H1 (cell line): ENCODE data around the gene DCLK1. TPM values are rescaled to one million over a fixed set of nuclear protein-coding genes. Genes with fewer than 3 reads are reported as not detected.

Experiments
- CTCF ChIA-PET: fragments of 300-600 bp; sonication (Branson Sonifier 250); formaldehyde crosslinking; loops from one replicate; lab custom pipeline; 2021; ENCODE audit not compliant: partially characterized antibody; lab: Charles Lee
- POLR2A ChIA-PET: fragments of 300-600 bp; sonication (Branson Sonifier 250); formaldehyde crosslinking; loops from one replicate; lab custom pipeline; 2021; ENCODE audit warnings: inconsistent platforms; ENCODE audit not compliant: partially characterized antibody; lab: Charles Lee
- DNase-seq, 2 experiments: peaks; one replicate each; pipeline versions ENCODE4 v3.0.0 to v3.0.0-alpha.2; 2010 to 2022; ENCODE audit warnings: low spot score in 2 of 2, low read depth in 1 of 2, mixed read lengths in 1 of 2
- FAIRE-seq: peaks from 2 replicates; lab custom pipeline; 2011; peaks lifted over from hg19 to GRCh38; lab: Jason Lieb, UNC
- H2AFZ ChIP-seq: 2 replicates; pipeline ENCODE4 v1.8.1; 2012; ENCODE audit warnings: low read length, inconsistent platforms
- H2AK5ac ChIP-seq: 2 replicates; pipeline ENCODE4 v1.6.1; 2013; ENCODE audit warnings: low read depth, low read length
- H2BK120ac ChIP-seq: replicated peaks from 2 replicates; pipeline ENCODE3; 2013; ENCODE audit warnings: low read depth, low read length, inconsistent platforms
- H2BK12ac ChIP-seq: 2 replicates; pipeline ENCODE4 v1.6.1; 2013; ENCODE audit warnings: low read depth, low read length
- H2BK15ac ChIP-seq: 2 replicates; pipeline ENCODE4 v1.6.1; 2013; ENCODE audit warnings: low read length
- H2BK20ac ChIP-seq: 2 replicates; pipeline ENCODE4 v1.6.1; 2013; ENCODE audit warnings: low read length
- H2BK5ac ChIP-seq: 2 replicates; pipeline ENCODE4 v1.6.1; 2013; ENCODE audit warnings: low read depth, low read length
- H3K14ac ChIP-seq: 2 replicates; pipeline ENCODE4 v1.6.1; 2013; ENCODE audit warnings: inconsistent platforms; ENCODE audit not compliant: insufficient read length
- H3K18ac ChIP-seq: 2 replicates; pipeline ENCODE4 v1.6.1; 2013; ENCODE audit warnings: low read length; ENCODE audit errors: extremely low read depth
- H3K23ac ChIP-seq: 2 replicates; pipeline ENCODE4 v1.6.1; 2013; ENCODE audit warnings: inconsistent platforms; ENCODE audit not compliant: insufficient read length
- H3K23me2 ChIP-seq: 2 replicates; pipeline ENCODE4 v1.6.1; 2013; ENCODE audit warnings: low read depth, low read length
- H3K27ac ChIP-seq: 2 replicates; pipeline ENCODE4 v1.6.1; 2011; ENCODE audit warnings: low read depth, low read length, inconsistent platforms
- H3K27me3 ChIP-seq, 4 experiments: replicated peaks in 1 of 4; 1 replicate in 1 of 4; 2 replicates in 3 of 4; pipeline versions ENCODE4 v1.6.1 to v1.8.1; 2011 to 2013; ENCODE audit warnings: low read length in 3 of 4, mild to moderate bottlenecking in 3 of 4, inconsistent platforms in 2 of 4, mixed read lengths in 2 of 4, moderate library complexity in 1 of 4; ENCODE audit not compliant: control insufficient read depth in 3 of 4, insufficient read depth in 3 of 4; ENCODE audit errors: extremely low read depth in 1 of 4
- H3K36me3 ChIP-seq, 4 experiments: 2 replicates each; pipeline versions ENCODE4 v1.6.1 to v1.8.1; 2011 to 2013; ENCODE audit warnings: mild to moderate bottlenecking in 4 of 4, low read length in 3 of 4, moderate library complexity in 2 of 4, control low read depth in 1 of 4, inconsistent platforms in 1 of 4; ENCODE audit not compliant: insufficient read depth in 4 of 4, control insufficient read depth in 2 of 4
- H3K4ac ChIP-seq: replicated peaks from 2 replicates; pipeline ENCODE3; 2013; ENCODE audit warnings: low read length, low read depth, mixed read lengths, inconsistent platforms; ENCODE audit not compliant: insufficient read length
- H3K4me1 ChIP-seq, 4 experiments: replicated peaks in 1 of 4; 1 replicate in 1 of 4; 2 replicates in 3 of 4; pipeline versions ENCODE4 v1.6.1 to v1.8.1; 2011 to 2013; ENCODE audit warnings: low read length in 3 of 4, inconsistent platforms in 2 of 4, mixed read lengths in 1 of 4; ENCODE audit not compliant: insufficient read depth in 4 of 4, control insufficient read depth in 3 of 4
- H3K4me2 ChIP-seq, 2 experiments: 2 replicates each; pipeline versions ENCODE4 v1.6.1 to v1.8.1; 2011 to 2013; ENCODE audit warnings: low read depth in 2 of 2, low read length in 2 of 2, control low read depth in 1 of 2, inconsistent platforms in 1 of 2, mild to moderate bottlenecking in 1 of 2; ENCODE audit not compliant: insufficient read depth in 1 of 2
- H3K4me3 ChIP-seq, 4 experiments: fragments of 200-600, 300-600 bp in 1 of 4; sonication (generic), shearing (Covaris generic), sonication (Bioruptor Twin) in 1 of 4; 2 replicates each; pipeline versions ENCODE4 v1.5.1 to v1.8.1; 2011 to 2016; ENCODE audit warnings: low read length in 4 of 4, low read depth in 3 of 4, control low read depth in 2 of 4, inconsistent platforms in 2 of 4, mild to moderate bottlenecking in 2 of 4, mixed read lengths in 1 of 4, moderate library complexity in 1 of 4; ENCODE audit not compliant: insufficient read depth in 2 of 4; ENCODE audit errors: extremely low read depth in 1 of 4
- H3K56ac ChIP-seq: replicated peaks from 2 replicates; pipeline ENCODE3; 2013; ENCODE audit warnings: low read depth, mild to moderate bottlenecking, mixed read lengths, low read length, inconsistent platforms; ENCODE audit not compliant: insufficient read length
- H3K79me1 ChIP-seq: 2 replicates; pipeline ENCODE4 v1.6.1; 2013; ENCODE audit warnings: low read depth, low read length, control low read depth
- H3K79me2 ChIP-seq, 2 experiments: 2 replicates each; pipeline versions ENCODE4 v1.6.1 to v1.8.1; 2012 to 2013; ENCODE audit warnings: low read length in 2 of 2, mild to moderate bottlenecking in 2 of 2, inconsistent platforms in 1 of 2; ENCODE audit not compliant: insufficient read depth in 2 of 2, control insufficient read depth in 1 of 2
- H3K9ac ChIP-seq, 4 experiments: replicated peaks in 1 of 4; 1 replicate in 1 of 4; 2 replicates in 3 of 4; pipeline versions ENCODE4 v1.6.1 to v1.8.1; 2011 to 2013; ENCODE audit warnings: low read depth in 3 of 4, low read length in 3 of 4, control low read depth in 2 of 4, mild to moderate bottlenecking in 2 of 4, moderate library complexity in 2 of 4, inconsistent platforms in 1 of 4; ENCODE audit errors: extremely low read depth in 1 of 4
- H3K9me3 ChIP-seq, 2 experiments: 2 replicates each; pipeline versions ENCODE4 v1.6.1 to v1.8.1; 2012 to 2013; ENCODE audit warnings: mild to moderate bottlenecking in 2 of 2, moderate library complexity in 2 of 2, control low read depth in 1 of 2, inconsistent platforms in 1 of 2, low read depth in 1 of 2, low read length in 1 of 2, mixed read lengths in 1 of 2; ENCODE audit not compliant: insufficient read depth in 2 of 2
- H4K20me1 ChIP-seq, 2 experiments: replicated peaks in 1 of 2; 2 replicates each; pipeline versions ENCODE3 to v1.8.1; 2011 to 2013; ENCODE audit warnings: inconsistent platforms in 2 of 2, low read length in 2 of 2, mild to moderate bottlenecking in 1 of 2; ENCODE audit not compliant: insufficient read depth in 2 of 2, control insufficient read depth in 1 of 2
- H4K5ac ChIP-seq: 2 replicates; pipeline ENCODE4 v1.6.1; 2013; ENCODE audit warnings: low read length, low read depth, mixed read lengths, inconsistent platforms; ENCODE audit not compliant: insufficient read length
- H4K8ac ChIP-seq: 2 replicates; pipeline ENCODE4 v1.8.0; 2013; ENCODE audit warnings: mild to moderate bottlenecking, moderate library complexity, low read length, inconsistent platforms; ENCODE audit not compliant: insufficient read depth; ENCODE audit errors: extremely low read depth
- H4K91ac ChIP-seq: replicated peaks from 2 replicates; pipeline ENCODE3; 2013; ENCODE audit warnings: low read length, mixed read lengths, inconsistent platforms; ENCODE audit not compliant: insufficient read length
- CEBPB ChIP-seq: IDR thresholded peaks from 2 replicates; pipeline ENCODE4 v1.6.1; 2012; ENCODE audit warnings: low read depth, low read length
- CREB1 ChIP-seq: IDR thresholded peaks from 2 replicates; pipeline ENCODE4 v1.6.1; 2012; ENCODE audit warnings: inconsistent platforms
- EZH2 ChIP-seq: fragments of 200-600 bp; sonication (generic); IDR thresholded peaks from 2 replicates; pipeline ENCODE4 v1.7.1; 2012; ENCODE audit warnings: low read depth, mild to moderate bottlenecking, moderate library complexity, low read length, inconsistent platforms; ENCODE audit not compliant: severe bottlenecking
- HDAC2 ChIP-seq, 2 experiments: fragments of 300-600 bp in 1 of 2; sonication (generic) in 1 of 2; IDR thresholded peaks; 2 replicates each; pipeline ENCODE4 v1.6.1; 2011 to 2012; ENCODE audit warnings: low read depth in 2 of 2, low read length in 2 of 2, mild to moderate bottlenecking in 2 of 2, moderate library complexity in 2 of 2, borderline replicate concordance in 1 of 2, inconsistent platforms in 1 of 2
- KDM5A ChIP-seq: fragments of 200-600 bp; IDR thresholded peaks from 2 replicates; pipeline ENCODE4 v1.7.1; 2012; ENCODE audit warnings: mild to moderate bottlenecking, low read length, inconsistent platforms, mixed read lengths
- POLR2A ChIP-seq, 2 experiments: IDR thresholded peaks; 1 replicate in 1 of 2; 2 replicates in 1 of 2; pipeline ENCODE4 v1.6.1; 2011; ENCODE audit warnings: low read depth in 2 of 2, low read length in 2 of 2, mild to moderate bottlenecking in 2 of 2; ENCODE audit errors: control extremely low read depth in 1 of 2
- POLR2AphosphoS5 ChIP-seq: IDR thresholded peaks from 2 replicates; pipeline ENCODE4 v1.6.1; 2011; ENCODE audit warnings: low read depth, low read length
- SIN3A ChIP-seq, 2 experiments: IDR thresholded peaks in 1 of 2; conservative IDR thresholded peaks in 1 of 2; 2 replicates each; pipeline ENCODE4 v1.6.1; 2011 to 2012; ENCODE audit warnings: low read length in 2 of 2, improper control_type of control experiment in 1 of 2, low read depth in 1 of 2, mild to moderate bottlenecking in 1 of 2
- SP2 ChIP-seq: IDR thresholded peaks from 2 replicates; pipeline ENCODE4 v1.6.1; 2012; ENCODE audit warnings: mild to moderate bottlenecking, low read length, inconsistent platforms
- SRF ChIP-seq: IDR thresholded peaks from 2 replicates; pipeline ENCODE4 v1.6.1; 2011; ENCODE audit warnings: mild to moderate bottlenecking, low read depth, low read length, moderate library complexity
- SUZ12 ChIP-seq: fragments of 200-600 bp; sonication (generic); IDR thresholded peaks from 2 replicates; pipeline ENCODE4 v1.6.1; 2012; ENCODE audit warnings: mild to moderate bottlenecking, inconsistent platforms, low read length, moderate library complexity, mixed read lengths
- WGBS, 2 experiments: shearing (Covaris generic) in 1 of 2; methylation state at CpG; one replicate each; pipeline versions ENCODE4 v1.1.6 to v1.1.7; 2013 to 2015; ENCODE audit warnings: low lambda C conversion rate in 2 of 2, mixed read lengths in 2 of 2, inconsistent platforms in 1 of 2, low coverage in 1 of 2, missing lambda C conversion rate in 1 of 2; ENCODE audit not compliant: insufficient replicate concordance in 2 of 2, insufficient coverage in 1 of 2, insufficient read length in 1 of 2; ENCODE audit errors: extremely low coverage in 1 of 2, missing lambda C conversion rate in 1 of 2; 5-methylcytosine and 5-hydroxymethylcytosine counted together
- polyA plus RNA-seq, 7 experiments: library from polyadenylated mRNA; depleted of rRNA in 3 of 7; stranded (reverse) in 5 of 7; unstranded in 2 of 7; fragments of >200 nt in 5 of 7; fragments of 200-250 nt in 2 of 7; gene quantifications; 1 replicate in 5 of 7; 2 replicates in 1 of 7; 4 replicates in 1 of 7; pipeline versions ENCODE4 v1.2.1 to v1.2.3, GENCODE V29; 2011 to 2013; ENCODE audit warnings: missing spikeins in 2 of 7, mixed read lengths in 2 of 7
- total RNA-seq: library from RNA; stranded (reverse); fragmentation: NEBNext Ultra II Directional; extraction: Animal tissue kit (Norgen Biotek cat#: 25700); gene quantifications from 2 replicates; pipeline ENCODE4 v1.2.1, GENCODE V29; 2021
- TF ChIP-seq, protein P1 (sequence below): IDR thresholded peaks from 2 replicates; pipeline ENCODE4 v1.6.1; 2012; ENCODE audit warnings: inconsistent platforms
- TF ChIP-seq, protein P2 (sequence below): IDR thresholded peaks from 2 replicates; pipeline ENCODE4 v1.6.1; 2012; ENCODE audit warnings: inconsistent platforms

DCLK1 gene
- total and polyA plus RNA-seq, 2 of the 8 experiments (the other 6 are each of a cell fraction or from before 2014, with no cell fraction given): 22.8 to 41.0 TPM

DNA sequence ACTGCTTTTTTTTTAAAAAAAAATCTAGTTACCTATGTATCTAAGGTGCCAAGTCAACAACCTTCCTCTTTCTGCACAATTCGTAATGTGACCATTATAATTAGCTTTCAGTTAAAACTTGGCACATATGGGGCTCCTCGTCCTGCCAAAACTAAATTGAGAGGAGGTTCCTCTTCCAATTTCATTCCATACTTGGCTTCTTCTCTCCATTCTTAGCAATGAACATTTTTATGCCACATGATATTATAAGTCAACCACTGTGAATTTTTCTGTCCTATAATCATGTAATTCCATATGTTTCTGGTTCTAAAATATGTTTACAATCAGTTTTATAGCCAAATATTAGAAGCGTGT, 177.0 kb downstream of the DCLK1 start:
- H2BK20ac ChIP-seq: no peak overlapping the region
- H3K9ac ChIP-seq: no peak overlapping the region
- no peak overlapping the region for H2AFZ ChIP-seq
- no peak for FAIRE-seq
- peaks cover 0 to 3% (median under 1%) of the 10 kb centered on the region in 4 experiments; a peak in 1 of 7 replicates for H3K4me1 ChIP-seq
- no peak overlapping the region for H3K4ac ChIP-seq
- H4K8ac ChIP-seq: no peak overlapping the region
- no peaks in the 10 kb centered on the region for H3K27me3 ChIP-seq
- H3K79me1 ChIP-seq: no peaks in the 10 kb centered on the region; the same call in 1 of the 2 replicates
- no peak for DNase-seq
- no peak overlapping the region for H3K14ac ChIP-seq
- no peak overlapping the region for H2BK5ac ChIP-seq
- no peak overlapping the region for H2BK15ac ChIP-seq
- no peak overlapping the region for H3K18ac ChIP-seq
- peaks cover 0 to 4% of the 10 kb centered on the region in 2 experiments; a peak in 2 of 4 replicates for H3K79me2 ChIP-seq
- H3K27ac ChIP-seq: no peak overlapping the region
- no peaks in the 10 kb centered on the region for H3K9me3 ChIP-seq
- no peaks in the 10 kb centered on the region; a peak in 1 of 8 replicates for H3K36me3 ChIP-seq
- WGBS, 2 experiments: 85% methylated on average over 3 of the region's 3 CpGs; no CpG with 5 or more reads in 1 of the 2 experiments
- H3K56ac ChIP-seq: no peak overlapping the region
- ChIA-PET POLR2A (interaction anchor here (1.1 kb wide), 1 partner anchor 98 kb away, joined by 3 read pairs; no protein-coding TSS in a partner anchor), CTCF (interaction anchor here (0.7 to 2.4 kb wide), 25 partner anchors 10 to 323 kb away, joined by 3 to 17 read pairs (median 4); no protein-coding TSS in a partner anchor)
- H2BK12ac ChIP-seq: no peak overlapping the region
- no peak overlapping the region for H2BK120ac ChIP-seq
- H3K4me3 ChIP-seq: no peak overlapping the region
- no peak overlapping the region for H3K23ac ChIP-seq
- H2AK5ac ChIP-seq: no peak overlapping the region
- H4K20me1 ChIP-seq: peaks cover 0 to 7% of the 10 kb centered on the region in 2 experiments
- H4K91ac ChIP-seq: no peak overlapping the region
- no peak overlapping the region for H4K5ac ChIP-seq
- H3K23me2 ChIP-seq: peaks cover 10% of the 10 kb centered on the region; the same call in 1 of the 2 replicates
- no peak overlapping the region for H3K4me2 ChIP-seq
- TF ChIP-seq SUZ12 (no peak), HDAC2 (IDR thresholded peaks at IDR 0.05; ENCODE audit: borderline replicate concordance in 1 of 2, low read depth in 2 of 2, low read length in 2 of 2) (no peak), POLR2A (IDR thresholded peaks at IDR 0.05; ENCODE audit: control extremely low read depth in 1 of 2, low read depth in 2 of 2, low read length in 2 of 2) (no peak), CEBPB (no peak), EZH2 (no peak), SRF (no peak), POLR2AphosphoS5 (no peak), CREB1 (no peak), SIN3A (conservative IDR thresholded peaks at IDR 0.05 in 1 of 2, IDR thresholded peaks at IDR 0.05 in 1 of 2; ENCODE audit: low read depth in 1 of 2, low read length in 2 of 2) (no peak), SP2 (no peak), KDM5A (no peak)
- TF ChIP-seq, protein P1, sequence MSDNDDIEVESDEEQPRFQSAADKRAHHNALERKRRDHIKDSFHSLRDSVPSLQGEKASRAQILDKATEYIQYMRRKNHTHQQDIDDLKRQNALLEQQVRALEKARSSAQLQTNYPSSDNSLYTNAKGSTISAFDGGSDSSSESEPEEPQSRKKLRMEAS: no peak
- TF ChIP-seq, protein P2, sequence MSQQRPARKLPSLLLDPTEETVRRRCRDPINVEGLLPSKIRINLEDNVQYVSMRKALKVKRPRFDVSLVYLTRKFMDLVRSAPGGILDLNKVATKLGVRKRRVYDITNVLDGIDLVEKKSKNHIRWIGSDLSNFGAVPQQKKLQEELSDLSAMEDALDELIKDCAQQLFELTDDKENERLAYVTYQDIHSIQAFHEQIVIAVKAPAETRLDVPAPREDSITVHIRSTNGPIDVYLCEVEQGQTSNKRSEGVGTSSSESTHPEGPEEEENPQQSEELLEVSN: no peak
